GM23248 (cell line): Measurements from ENCODE around the gene NUP98.

Source experiments
- EZH2 ChIP-seq: fragments of 200-600 bp; sonication (generic); IDR thresholded peaks from 2 replicates; pipeline ENCODE4 v1.6.1; 2018; ENCODE audit warnings: antibody characterized with exemption, mild to moderate bottlenecking; ENCODE audit not compliant: insufficient read depth, poor library complexity, severe bottlenecking
- EZH2phosphoT487 ChIP-seq: fragments of 200-600 bp; sonication (generic); IDR thresholded peaks from 2 replicates; pipeline ENCODE4 v1.6.1; 2018; ENCODE audit warnings: antibody characterized with exemption, moderate library complexity, mild to moderate bottlenecking, low read depth; ENCODE audit not compliant: insufficient read depth

GRCh38 chr11:3679077-3679476 is 118.3 kb downstream of the NUP98 start:
- TF ChIP-seq EZH2 (no peak), EZH2phosphoT487 (no peak)
